BJ (cell line): Measurements from ENCODE around the gene PDZK1. TPM values are rescaled to one million over a fixed set of nuclear protein-coding genes. Genes with fewer than 3 reads are reported as not detected.

Experiments used
- CTCF ChIA-PET: fragments of 350-600 bp; formaldehyde crosslinking; extraction: SDS; loops from one replicate; lab custom pipeline; 2021; ENCODE audit warnings: antibody characterized with exemption, inconsistent platforms; lab: Yijun Ruan, JAX
- POLR2A ChIA-PET: fragments of 300-600 bp; sonication (Branson Sonifier 250); formaldehyde crosslinking; extraction: SDS; loops from one replicate; lab custom pipeline; 2021; ENCODE audit warnings: antibody characterized with exemption; lab: Charles Lee
- DNase-seq: peaks from one replicate; pipeline ENCODE4 v3.0.0-alpha.2; 2011; ENCODE audit warnings: low read depth
- H3K27me3 ChIP-seq: 2 replicates; pipeline ENCODE4 v1.6.0; 2011; ENCODE audit warnings: low read length; ENCODE audit not compliant: control insufficient read depth, insufficient read depth
- H3K36me3 ChIP-seq: 2 replicates; pipeline ENCODE4 v1.5.1; 2011; ENCODE audit warnings: low read length; ENCODE audit not compliant: control insufficient read depth, insufficient read depth
- H3K4me3 ChIP-seq: 2 replicates; pipeline ENCODE4 v1.5.1; 2011; ENCODE audit warnings: low read depth, mild to moderate bottlenecking, control low read depth, low read length
- polyA plus RNA-seq: library from polyadenylated mRNA; depleted of rRNA; stranded (reverse); fragments of >200 nt; gene quantifications from 2 replicates; pipeline ENCODE4 v1.2.3, GENCODE V29; 2011
- TF ChIP-seq, protein P1 (sequence below): IDR thresholded peaks from 2 replicates; pipeline ENCODE4 v1.5.1; 2011; ENCODE audit warnings: low read depth, mild to moderate bottlenecking, control low read depth, inconsistent platforms, low read length, moderate library complexity; ENCODE audit not compliant: insufficient read depth

The PDZK1 gene
- polyA plus RNA-seq, 1 experiment: 0.15 TPM

DNA sequence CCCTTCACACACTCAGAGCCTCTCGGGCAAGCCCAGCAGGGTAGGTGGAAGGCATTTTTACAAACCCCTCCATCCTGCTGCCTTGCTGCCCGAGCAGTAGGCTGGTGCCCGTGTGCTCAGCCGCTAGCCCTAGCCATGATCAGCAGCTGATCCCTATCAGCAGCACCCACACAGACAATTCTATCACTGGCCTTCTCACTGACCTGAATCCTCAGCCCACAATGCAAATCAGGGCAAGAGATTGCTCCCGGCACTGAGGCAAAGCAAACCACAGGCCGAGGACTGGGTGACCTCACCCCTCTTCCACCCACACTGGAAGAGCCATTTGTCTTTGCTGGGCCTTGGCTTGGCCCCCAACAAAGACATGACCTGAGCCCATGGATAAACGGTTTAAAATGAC lies 895 bp upstream of the PDZK1 start:
- Histone ChIP-seq H3K36me3 (no peaks in the 10 kb centered on the region), H3K4me3 (no peak overlapping the region), H3K27me3 (no peaks in the 10 kb centered on the region)
- CTCF ChIA-PET: interaction anchor here (2.5 kb wide), 1 partner anchor 12 kb away, joined by 6 read pairs; no protein-coding TSS in a partner anchor
- POLR2A ChIA-PET: no interaction called here
- no peak for DNase-seq
- TF ChIP-seq, protein P1, sequence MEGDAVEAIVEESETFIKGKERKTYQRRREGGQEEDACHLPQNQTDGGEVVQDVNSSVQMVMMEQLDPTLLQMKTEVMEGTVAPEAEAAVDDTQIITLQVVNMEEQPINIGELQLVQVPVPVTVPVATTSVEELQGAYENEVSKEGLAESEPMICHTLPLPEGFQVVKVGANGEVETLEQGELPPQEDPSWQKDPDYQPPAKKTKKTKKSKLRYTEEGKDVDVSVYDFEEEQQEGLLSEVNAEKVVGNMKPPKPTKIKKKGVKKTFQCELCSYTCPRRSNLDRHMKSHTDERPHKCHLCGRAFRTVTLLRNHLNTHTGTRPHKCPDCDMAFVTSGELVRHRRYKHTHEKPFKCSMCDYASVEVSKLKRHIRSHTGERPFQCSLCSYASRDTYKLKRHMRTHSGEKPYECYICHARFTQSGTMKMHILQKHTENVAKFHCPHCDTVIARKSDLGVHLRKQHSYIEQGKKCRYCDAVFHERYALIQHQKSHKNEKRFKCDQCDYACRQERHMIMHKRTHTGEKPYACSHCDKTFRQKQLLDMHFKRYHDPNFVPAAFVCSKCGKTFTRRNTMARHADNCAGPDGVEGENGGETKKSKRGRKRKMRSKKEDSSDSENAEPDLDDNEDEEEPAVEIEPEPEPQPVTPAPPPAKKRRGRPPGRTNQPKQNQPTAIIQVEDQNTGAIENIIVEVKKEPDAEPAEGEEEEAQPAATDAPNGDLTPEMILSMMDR: no peak

DNA sequence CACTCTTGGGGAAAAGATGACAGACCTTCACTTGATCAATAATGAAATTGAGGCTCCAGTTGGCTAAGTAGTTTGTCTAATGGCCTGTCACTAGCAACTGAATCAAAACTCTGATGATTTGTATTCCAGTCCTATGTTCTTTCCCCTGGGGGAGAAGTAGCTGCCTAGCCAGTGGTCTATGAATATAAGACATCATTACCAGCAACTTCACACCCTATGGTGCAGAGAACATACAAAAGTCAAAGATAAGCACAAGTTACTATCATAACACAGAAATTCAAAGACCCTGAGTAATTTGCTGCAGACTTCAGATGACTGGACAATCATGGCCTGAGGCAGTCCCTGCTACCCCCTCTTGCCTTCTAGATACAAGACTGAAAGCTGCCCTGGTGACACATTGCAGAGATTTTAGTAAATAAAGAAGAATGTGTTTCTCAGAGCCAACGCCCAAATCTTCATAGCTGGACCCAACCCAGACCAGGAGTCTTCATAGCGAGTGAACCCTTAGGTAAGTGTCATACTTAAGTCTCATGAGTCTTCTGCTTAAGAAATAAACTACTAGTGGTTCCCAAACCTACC lies 993 bp downstream of the PDZK1 start:
- TF ChIP-seq, protein P1: no peak
- POLR2A ChIA-PET: no interaction called here
- Histone ChIP-seq H3K4me3 (no peak overlapping the region), H3K27me3 (no peaks in the 10 kb centered on the region), H3K36me3 (no peaks in the 10 kb centered on the region)
- CTCF ChIA-PET: interaction anchor here (1.0 to 1.4 kb wide), 2 partner anchors 16 to 20 kb away, joined by 3 to 10 read pairs; no protein-coding TSS in a partner anchor
- DNase-seq: peak; percentile 57

DNA sequence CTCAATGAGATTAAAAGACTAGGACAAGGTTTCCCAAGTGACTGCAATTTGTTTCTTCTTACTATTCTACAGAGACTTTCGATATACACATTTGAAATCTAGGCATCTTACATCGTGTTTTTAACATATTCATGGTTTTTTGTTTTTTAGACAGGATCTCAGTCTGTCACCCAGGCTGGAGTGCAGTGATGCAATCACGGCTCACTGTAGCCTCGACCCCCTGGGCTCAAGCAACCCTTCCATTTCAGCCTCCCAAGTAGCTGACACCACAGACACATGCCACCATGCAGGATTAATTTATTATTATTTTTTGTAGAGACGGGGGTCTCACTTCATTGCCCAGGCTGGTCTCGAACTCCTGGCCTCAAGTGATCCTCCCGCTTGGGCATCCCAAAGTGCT lies 1.5 kb downstream of the PDZK1 start:
- Histone ChIP-seq H3K27me3 (no peaks in the 10 kb centered on the region), H3K36me3 (no peaks in the 10 kb centered on the region), H3K4me3 (no peak overlapping the region)
- CTCF ChIA-PET: interaction anchor here (1.0 to 1.5 kb wide), 2 partner anchors 16 to 21 kb away, joined by 3 to 13 read pairs; no protein-coding TSS in a partner anchor
- TF ChIP-seq, protein P1: no peak
- POLR2A ChIA-PET: no interaction called here
- no peak for DNase-seq

DNA sequence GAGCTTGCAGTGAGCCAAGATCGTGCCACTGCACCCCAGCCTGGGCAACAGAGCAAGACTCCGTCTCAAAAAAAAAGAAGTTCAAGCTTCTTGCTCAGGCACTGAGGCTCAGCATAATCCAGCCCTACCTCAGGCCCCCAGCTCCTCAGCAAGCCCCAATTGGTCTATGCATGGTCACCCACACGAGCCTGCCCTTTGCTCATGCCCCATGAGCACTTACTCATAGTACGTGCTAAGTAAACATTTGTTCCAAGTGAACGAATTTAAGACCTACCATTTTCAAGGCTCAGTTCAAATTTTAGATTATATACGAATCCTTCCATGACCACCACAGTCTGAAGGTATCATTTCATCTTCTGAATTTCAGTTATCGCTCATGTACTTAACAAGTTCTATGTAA lies 4.3 kb downstream of the PDZK1 start:
- CTCF ChIA-PET: interaction anchor here (1.5 kb wide), 1 partner anchor 10 kb away, joined by 3 read pairs; no protein-coding TSS in a partner anchor
- no peak for DNase-seq
- Histone ChIP-seq H3K27me3 (no peaks in the 10 kb centered on the region), H3K36me3 (no peaks in the 10 kb centered on the region), H3K4me3 (no peak overlapping the region)
- TF ChIP-seq, protein P1: no peak
- POLR2A ChIA-PET: no interaction called here

DNA sequence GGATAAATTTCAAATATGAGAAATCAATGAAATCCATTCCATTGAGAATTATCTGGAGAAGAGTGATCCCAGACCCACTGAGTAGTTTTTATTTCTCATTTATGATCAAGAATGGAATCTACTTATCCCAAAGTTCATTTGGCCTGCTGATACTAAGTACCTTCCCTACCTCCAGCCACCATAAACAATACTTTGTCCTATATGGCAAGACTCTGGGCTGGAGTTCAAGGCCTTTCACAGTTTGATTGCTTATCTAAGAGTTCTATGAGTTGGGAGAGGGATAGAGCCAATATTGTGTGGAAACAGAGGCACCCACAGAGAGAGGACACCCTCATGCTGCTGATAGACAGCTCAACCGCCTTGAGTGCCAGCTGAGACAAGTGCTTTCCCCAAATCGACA lies 5.1 kb downstream of the PDZK1 start:
- H3K36me3 ChIP-seq: no peaks in the 10 kb centered on the region
- CTCF ChIA-PET: interaction anchor here (1.5 kb wide), 1 partner anchor 9 kb away, joined by 3 read pairs; no protein-coding TSS in a partner anchor
- H3K27me3 ChIP-seq: no peaks in the 10 kb centered on the region
- TF ChIP-seq, protein P1: no peak
- H3K4me3 ChIP-seq: no peak overlapping the region
- POLR2A ChIA-PET: interaction anchor here (0.5 kb wide), 1 partner anchor 10 kb away, joined by 4 read pairs; no protein-coding TSS in a partner anchor
- no peak for DNase-seq
